ENCODE measurements around the gene SLC50A1.

DNA sequence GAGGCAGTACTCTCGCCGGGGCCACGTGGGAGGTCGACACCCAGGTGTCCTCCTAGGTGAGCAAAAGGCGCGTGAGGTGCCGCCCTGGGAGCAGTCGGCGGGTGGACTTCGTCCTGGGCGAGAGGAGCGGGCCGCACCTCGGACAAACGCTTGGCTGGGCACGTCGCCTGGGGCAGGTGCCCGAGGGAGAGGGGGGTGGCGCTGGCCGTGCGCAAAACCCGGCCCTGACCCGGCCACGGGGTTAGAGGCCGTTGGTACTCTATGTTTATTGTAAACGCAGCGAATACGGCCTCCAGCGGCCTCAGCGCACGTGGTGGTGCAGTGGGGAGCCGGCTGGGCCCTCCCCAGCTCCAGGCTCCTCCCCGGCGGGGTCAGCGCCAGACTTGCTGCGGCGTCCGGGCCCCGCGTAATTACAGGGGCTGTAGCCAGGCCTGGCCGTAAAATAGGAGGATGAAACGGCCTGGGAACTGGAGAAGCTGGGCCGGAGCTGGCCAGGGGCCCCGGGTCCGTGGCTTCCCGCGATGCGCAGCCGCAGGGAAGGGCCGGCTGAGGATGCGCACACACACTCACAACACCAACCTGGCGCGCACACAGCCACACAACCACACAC is 9.6 kb upstream of the SLC50A1 start:
- TF ChIP-seq POLR2A (IDR thresholded peaks at IDR 0.05) = no peak
- TF ChIP-seq, protein P1, sequence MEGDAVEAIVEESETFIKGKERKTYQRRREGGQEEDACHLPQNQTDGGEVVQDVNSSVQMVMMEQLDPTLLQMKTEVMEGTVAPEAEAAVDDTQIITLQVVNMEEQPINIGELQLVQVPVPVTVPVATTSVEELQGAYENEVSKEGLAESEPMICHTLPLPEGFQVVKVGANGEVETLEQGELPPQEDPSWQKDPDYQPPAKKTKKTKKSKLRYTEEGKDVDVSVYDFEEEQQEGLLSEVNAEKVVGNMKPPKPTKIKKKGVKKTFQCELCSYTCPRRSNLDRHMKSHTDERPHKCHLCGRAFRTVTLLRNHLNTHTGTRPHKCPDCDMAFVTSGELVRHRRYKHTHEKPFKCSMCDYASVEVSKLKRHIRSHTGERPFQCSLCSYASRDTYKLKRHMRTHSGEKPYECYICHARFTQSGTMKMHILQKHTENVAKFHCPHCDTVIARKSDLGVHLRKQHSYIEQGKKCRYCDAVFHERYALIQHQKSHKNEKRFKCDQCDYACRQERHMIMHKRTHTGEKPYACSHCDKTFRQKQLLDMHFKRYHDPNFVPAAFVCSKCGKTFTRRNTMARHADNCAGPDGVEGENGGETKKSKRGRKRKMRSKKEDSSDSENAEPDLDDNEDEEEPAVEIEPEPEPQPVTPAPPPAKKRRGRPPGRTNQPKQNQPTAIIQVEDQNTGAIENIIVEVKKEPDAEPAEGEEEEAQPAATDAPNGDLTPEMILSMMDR (IDR thresholded peaks at IDR 0.05) = no peak
